Mucosa of descending colon (tissue), 3 donors: ENCODE data around the gene CA6. TPM values are rescaled to one million over a fixed set of nuclear protein-coding genes. Genes with fewer than 3 reads are reported as not detected.

ENCODE experiments used
- ATAC-seq: fragments of 200-7000 bp; cut with Tn5 transposase; one replicate; pipeline ENCODE4 v1.9.1; 2020; ENCODE audit warnings: mild to moderate bottlenecking, moderate library complexity
- DNase-seq, 3 donors: peaks; one replicate each; pipeline ENCODE4 v3.0.0-alpha.2; 2020
- H3K36me3 ChIP-seq: fragments of 200-600 bp; one replicate; pipeline ENCODE4 v1.8.0; 2021; ENCODE audit warnings: low read depth, mild to moderate bottlenecking
- H3K4me1 ChIP-seq: fragments of 200-600 bp; one replicate; pipeline ENCODE4 v1.8.0; 2021; ENCODE audit warnings: low read depth, mild to moderate bottlenecking
- H3K4me3 ChIP-seq: fragments of 200-600 bp; one replicate; pipeline ENCODE4 v1.8.0; 2021; ENCODE audit warnings: mild to moderate bottlenecking
- H3K9me3 ChIP-seq: fragments of 200-600 bp; one replicate; pipeline ENCODE4 v1.8.0; 2021; ENCODE audit warnings: mild to moderate bottlenecking
- CTCF ChIP-seq: fragments of 200-600 bp; IDR thresholded peaks from one replicate; pipeline ENCODE4 v1.8.0; 2022; ENCODE audit warnings: antibody characterized with exemption, mild to moderate bottlenecking
- intact Hi-C, 2 donors: fragments of 100-400 bp; cut with DNase I in 1 of 2; cut with micrococcal nuclease in 1 of 2; formaldehyde crosslinking; loops; one replicate each; pipeline versions ENCODE4 v1.11.0 to v1.11.1; 2022; cut with DNase I, micrococcal nuclease
- total RNA-seq, 3 donors: library from RNA; stranded (reverse); fragmentation: NEBNext Ultra II Directional in 2 of 3; extraction: Animal tissue kit (Norgen Biotek cat#: 25700) in 2 of 3; gene quantifications; one replicate each; pipeline versions ENCODE4 v1.2.1 to v1.2.4, GENCODE V29; 2021 to 2023
- donor health status: DM: no; HTN: no; CAD: no; lungs with moderate emphysema.
- donor health status: DM: no; HTN: no; CAD: no.
- donor health status: DM: no; HTN: yes; CAD: no.

CA6 gene
- total RNA-seq, 3 donors from 2014 or later = not detected

GRCh38 chr1:8903908-8904650 is 41.6 kb upstream of the CA6 start:
- H3K4me3 ChIP-seq = no peak overlapping the region
- H3K36me3 ChIP-seq = no peaks in the 10 kb centered on the region
- no peaks in the 10 kb centered on the region for H3K9me3 ChIP-seq
- H3K4me1 ChIP-seq = no peaks in the 10 kb centered on the region
- no peak for TF ChIP-seq CTCF
- DNase-seq = no peak
- intact Hi-C loops = no loop called here
- ATAC-seq = no peak

GRCh38 chr1:8905582-8906191 is 40.0 kb upstream of the CA6 start:
- no peaks in the 10 kb centered on the region for H3K4me1 ChIP-seq
- no peak for TF ChIP-seq CTCF
- intact Hi-C loops = no loop called here
- no peak for DNase-seq
- no peak overlapping the region for H3K4me3 ChIP-seq
- no peaks in the 10 kb centered on the region for H3K9me3 ChIP-seq
- no peaks in the 10 kb centered on the region for H3K36me3 ChIP-seq
- no peak for ATAC-seq

GRCh38 chr1:8908388-8909151 is 37.1 kb upstream of the CA6 start:
- ATAC-seq = peak; percentile 40
- Histone ChIP-seq H3K4me1 (no peaks in the 10 kb centered on the region), H3K4me3 (no peak overlapping the region), H3K36me3 (no peaks in the 10 kb centered on the region), H3K9me3 (no peaks in the 10 kb centered on the region)
- DNase-seq = no peak
- intact Hi-C loops = no loop called here
- no peak for TF ChIP-seq CTCF

GRCh38 chr1:8910331-8910730 is 35.3 kb upstream of the CA6 start:
- Histone ChIP-seq H3K4me1 (no peaks in the 10 kb centered on the region), H3K36me3 (no peaks in the 10 kb centered on the region), H3K9me3 (no peaks in the 10 kb centered on the region), H3K4me3 (no peak overlapping the region)
- no peak for TF ChIP-seq CTCF
- no peak for ATAC-seq
- intact Hi-C loops = no loop called here
- no peak for DNase-seq

- intact Hi-C loops = no loop called here
- ATAC-seq (no peak), DNase-seq (no peak)
- no peak for TF ChIP-seq CTCF
- H3K4me1 ChIP-seq = no peaks in the 10 kb centered on the region
- H3K36me3 ChIP-seq = no peaks in the 10 kb centered on the region
- no peaks in the 10 kb centered on the region for H3K9me3 ChIP-seq
- no peak overlapping the region for H3K4me3 ChIP-seq
These were observed 34.8 kb upstream of the CA6 start for GRCh38 chr1:8910914-8911313.
